HG03097 (cell line): ENCODE results near the gene ZNF362.

ENCODE experiments used
- ATAC-seq: cut with Tn5 transposase; IDR thresholded peaks from one replicate; pipeline ENCODE4 v1.9.1; 2021; ENCODE audit not compliant: unreplicated experiment, low FRiP score

Gene ZNF362

DNA sequence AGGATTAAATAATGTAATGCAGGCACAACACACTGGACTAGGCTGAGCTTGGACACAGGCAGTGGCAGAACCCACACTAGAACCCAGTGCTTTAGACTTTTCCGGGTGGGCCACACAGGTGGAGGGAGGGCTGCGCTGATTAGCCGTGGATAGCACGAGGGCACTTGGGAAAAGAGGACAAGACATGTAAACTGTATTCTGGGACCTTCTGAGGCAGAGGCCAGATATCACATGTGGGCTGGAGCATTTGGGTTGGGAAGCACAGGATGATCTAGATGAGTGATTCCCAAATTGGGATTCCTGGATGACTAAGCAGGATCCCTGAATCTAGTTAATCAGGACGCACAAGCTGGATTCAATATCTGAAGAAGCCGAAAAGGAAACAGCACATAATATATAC is 84.9 kb downstream of the ZNF362 start:
- no peak for ATAC-seq

DNA sequence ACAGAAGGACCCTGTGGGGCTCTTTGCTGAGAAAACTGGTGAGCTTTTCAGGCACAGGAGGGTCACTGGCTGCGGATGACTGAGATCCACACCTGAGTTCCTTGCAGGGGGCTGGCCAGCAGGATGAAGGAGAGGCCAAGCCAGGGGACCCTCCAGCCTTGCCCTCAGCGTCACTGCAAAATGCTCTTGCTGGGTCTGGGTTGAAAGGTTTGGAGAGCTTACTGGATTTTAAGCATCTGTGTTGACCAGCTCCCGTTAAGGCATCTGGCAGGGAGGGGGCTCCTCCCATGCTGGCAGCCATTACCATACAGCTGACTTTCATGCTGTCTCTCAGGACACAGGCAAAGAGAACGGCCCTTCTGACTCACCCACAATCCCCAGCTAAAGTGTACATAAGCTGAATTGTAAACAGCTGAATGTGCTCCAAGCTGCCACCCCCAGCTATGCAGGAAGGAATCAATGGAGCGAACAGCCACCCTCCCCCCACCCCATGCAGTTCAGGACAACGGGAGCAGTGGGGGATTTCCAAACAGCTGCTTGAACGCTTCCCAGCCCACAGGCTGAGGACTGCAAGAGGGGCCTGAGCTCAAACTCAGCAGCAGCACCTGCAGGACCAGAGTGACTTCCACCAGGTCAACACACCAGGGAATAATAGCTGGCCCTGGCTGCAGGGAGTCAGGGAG is 85.9 kb downstream of the ZNF362 start:
- ATAC-seq, result no peak

DNA sequence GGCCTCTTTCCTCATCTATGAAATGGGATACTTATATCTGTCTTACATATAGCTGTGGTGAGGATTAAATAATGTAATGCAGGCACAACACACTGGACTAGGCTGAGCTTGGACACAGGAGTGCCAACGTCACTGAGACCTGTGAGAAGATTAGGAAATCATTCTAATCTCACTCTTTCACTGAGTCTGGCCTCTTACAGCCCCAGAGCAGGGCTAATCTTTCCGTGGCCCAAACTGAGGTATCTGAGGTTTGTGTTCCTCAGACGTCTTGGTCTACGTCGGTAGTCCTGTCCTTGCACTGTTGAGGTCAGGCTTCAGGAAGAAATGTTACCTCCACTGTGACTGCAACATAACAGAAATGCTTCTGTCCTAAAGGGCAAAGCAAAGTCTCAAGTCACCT is 87.2 kb downstream of the ZNF362 start:
- ATAC-seq, result no peak

DNA sequence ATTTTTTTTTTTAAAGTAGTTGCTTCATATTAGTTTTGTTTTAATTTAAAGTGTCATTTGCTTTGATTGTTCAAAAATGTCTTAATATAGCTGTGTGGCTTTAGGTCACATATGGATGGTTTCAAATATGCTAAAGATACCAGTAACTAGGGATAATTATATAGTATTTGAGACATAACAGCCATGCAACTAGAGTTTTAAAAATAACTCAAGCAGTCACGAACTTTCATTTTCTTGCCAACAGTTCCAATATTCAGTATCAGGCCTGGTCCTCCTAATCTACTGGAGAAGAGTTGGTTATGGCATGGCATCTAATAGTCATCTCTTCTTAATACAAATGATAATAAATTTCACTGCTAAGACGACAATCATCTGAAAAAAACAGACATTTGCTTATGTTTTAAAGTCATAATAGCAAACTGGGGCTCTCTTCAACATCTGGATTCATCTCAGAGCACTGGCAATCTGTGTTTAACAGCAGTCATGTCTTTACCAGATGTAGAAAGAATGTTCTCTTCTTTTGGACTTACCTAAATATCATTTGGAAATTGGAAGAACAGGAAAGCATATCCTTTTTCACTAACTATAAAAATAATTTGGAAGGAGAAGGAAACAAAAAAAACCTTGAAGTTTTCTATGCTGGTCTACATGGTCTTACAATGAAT is 88.7 kb downstream of the ZNF362 start:
- ATAC-seq, result no peak

DNA sequence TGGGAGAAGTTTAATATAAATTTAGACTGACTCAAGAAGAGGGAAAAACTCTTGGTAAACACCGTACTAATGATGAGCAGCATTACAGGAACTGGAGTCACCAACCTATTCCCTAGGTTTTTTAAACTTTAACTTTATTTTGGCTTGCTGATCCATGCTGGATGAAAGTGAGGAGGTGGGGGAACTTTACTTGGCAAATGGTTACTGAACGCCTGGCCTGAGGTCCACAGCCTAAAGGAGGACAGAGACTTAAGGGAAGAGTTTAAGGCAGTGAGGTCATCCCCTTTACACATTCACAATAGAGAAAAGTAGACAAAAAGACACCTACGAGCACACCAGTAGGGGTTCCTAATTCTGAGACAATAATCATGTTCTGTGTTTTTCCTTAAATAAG is 90.2 kb downstream of the ZNF362 start:
- ATAC-seq, result no peak

DNA sequence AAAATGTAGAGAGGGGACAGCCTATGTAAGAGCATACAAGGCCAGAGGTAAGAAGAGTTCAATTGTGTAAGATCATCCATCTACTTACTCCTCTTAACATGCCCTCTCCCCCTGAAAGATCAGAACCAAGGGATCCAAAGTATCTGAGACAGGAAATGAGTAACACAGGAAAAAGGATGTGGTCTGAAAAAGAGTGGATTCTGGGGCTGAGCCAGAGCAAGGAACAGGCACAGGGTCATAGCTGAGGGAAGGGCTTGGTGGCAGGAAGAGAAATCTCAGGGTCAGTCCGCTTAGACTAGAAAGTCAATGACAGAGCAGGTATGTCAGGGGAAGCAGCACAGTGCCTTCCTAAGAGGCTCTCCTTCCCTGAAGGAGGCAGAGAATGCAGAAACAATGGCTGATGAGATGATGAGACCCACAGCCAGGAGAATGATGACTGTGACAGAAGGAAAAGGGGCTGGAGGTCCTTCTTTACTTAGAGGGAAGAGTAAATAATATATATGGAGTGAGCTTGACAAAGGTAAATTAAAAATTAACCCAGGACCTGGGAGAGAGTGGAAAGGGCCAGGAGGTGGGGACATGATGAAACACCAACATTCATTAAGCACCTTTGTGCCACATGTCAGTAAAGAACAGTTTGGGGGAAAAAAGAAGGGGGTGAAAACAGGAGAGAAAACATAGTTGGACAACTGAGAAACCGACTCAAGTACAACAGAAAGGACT is 90.8 kb downstream of the ZNF362 start:
- no peak for ATAC-seq

DNA sequence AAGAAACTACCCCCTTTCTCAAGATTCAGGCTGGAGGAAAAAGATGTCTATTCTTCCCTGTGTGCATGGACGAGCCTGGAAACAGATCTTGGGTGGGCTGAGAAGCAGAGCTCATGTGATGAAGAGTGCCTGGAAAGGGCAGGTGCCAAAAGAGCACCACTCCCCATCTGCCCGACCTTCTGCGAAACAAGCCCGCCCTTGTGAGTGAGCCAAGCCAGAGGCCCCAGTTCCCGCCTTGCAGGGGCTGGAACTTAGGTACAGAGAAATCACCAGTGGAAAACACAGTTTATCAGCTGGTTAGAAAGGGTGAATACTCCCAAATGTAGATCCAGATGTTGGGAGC is 91.3 kb downstream of the ZNF362 start:
- no peak for ATAC-seq

DNA sequence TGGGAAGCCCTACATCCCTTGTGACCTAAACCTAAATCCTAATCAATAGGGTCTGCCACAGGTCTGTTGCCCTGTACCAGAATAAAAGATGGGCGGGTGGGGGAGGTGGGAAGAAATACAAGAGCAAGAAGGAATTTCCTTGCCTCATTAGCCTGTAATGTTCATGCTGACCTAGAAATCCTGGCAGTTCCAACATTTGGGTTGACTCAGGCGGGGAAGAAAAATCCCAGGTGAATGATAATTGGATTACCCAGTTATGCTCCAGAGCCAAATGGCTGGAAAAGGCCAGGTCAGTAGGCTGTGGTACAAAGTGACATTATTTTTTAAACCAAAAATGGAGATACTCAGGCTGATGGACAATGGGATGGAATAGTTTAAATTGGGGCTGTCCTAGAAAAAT is 91.9 kb downstream of the ZNF362 start:
- ATAC-seq, result no peak

DNA sequence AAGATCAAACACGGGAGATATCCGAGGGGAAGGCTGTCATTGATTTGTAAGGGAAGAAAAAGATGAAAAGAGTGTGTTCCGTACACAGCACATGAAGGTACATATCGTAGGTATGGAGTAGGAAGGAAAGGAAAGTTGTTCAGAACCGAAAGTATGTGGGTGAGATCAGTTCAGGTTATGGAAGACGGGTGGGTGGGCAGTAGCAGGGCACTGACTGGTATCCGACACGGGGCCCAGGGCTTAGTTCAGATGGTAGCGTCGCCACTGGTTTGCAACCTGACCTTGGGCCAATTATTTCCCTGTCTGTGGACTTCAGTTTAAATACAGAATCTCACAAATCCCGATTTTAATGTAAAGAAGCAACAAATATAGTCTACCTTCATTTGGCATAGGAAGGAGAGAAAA is 92.4 kb downstream of the ZNF362 start:
- ATAC-seq, result no peak

DNA sequence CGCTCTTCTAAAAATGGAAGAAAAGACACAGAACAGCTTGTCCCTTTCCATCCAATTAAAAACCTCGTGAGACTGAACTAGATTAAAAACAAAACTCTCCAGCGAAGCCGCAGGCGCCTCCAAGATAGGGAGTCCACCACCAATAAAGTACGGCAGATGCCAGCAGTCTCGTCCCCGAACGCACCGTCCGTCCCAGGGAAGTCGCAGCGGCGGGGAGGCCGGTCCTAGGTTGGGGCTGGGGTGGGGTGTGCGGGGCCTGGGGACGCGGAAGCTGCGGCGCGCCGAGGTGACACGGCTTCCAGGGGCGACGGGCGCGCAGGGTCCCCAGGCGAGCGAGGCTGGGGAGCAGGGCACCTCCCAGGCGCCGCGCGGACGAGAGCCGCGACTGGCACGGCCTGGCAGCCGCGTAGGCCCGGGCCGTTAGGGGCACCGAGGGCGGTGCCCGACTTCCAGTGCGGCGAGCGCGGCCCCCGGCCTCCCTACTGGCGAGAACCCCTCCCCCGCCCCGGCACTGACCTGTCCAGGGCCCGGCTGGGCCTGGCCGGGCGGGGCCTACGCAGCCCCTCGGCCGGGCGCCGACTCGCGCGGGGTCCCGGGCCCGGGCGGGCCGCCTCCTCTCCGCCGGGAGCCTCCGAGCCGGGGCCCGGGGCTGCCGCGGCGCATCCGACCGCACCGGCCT is 92.9 kb downstream of the ZNF362 start:
- ATAC-seq, result peak; percentile 29

DNA sequence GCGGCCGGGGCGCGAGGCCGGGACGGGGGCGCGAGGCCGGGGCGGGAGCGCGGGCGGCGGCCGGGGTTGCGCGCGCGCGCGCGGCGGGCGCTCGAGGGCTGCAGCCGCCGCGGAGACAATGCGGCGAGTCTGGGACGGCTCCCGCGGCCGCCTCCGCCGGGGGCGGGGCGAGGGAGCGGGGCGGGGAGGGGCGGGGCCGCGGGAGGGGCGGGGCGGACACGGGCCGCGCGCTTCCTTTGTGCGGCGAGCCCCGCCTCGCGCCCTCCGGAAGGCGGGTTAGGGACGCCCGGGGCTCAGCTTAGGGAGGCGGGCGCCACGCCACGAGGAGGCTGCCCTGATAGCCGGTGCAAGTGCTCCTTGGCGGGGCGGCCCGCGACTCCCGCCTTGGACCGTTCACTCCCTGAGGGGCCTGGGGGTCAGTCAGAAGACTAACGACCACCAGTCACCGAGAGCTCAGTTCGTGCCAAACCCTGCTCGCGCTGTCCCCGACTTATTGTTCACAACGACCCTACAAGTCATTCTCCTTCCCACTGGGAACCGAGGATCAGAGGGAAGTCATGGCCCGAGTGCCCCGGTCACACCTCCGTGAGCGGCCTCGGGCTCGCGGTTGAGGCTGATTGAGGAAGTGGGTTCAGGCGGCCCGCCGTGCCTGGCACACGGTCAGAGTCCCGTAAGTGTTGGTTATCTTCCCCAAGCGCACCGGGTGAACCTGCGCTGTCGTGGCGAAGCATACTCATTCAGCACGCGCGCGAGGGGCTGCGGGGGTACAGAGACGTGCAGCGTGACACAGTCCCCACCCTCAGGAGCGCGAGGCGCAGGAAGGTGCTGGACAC is 93.7 kb downstream of the ZNF362 start:
- ATAC-seq, result peak; percentile 69
